CD4-positive, alpha-beta T cell (primary cell): ENCODE measurements around the gene CNTLN. TPM values are rescaled to one million over a fixed set of nuclear protein-coding genes. Genes with fewer than 3 reads are reported as not detected.

ENCODE experiments used
- ATAC-seq: fragments of 200-7000 bp; cut with Tn5 transposase; one replicate; pipeline ENCODE4 v1.10.0; 2022; ENCODE audit warnings: mild to moderate bottlenecking; ENCODE audit not compliant: poor library complexity
- CTCF ChIA-PET: fragments of 350-600 bp; sonication (Branson Sonifier 250); formaldehyde crosslinking; loops from one replicate; lab custom pipeline; 2021; ENCODE audit warnings: antibody characterized with exemption, inconsistent platforms; lab: Charles Lee
- POLR2A ChIA-PET: fragments of 350-600 bp; sonication (Branson Sonifier 250); formaldehyde crosslinking; loops from one replicate; lab custom pipeline; 2021; ENCODE audit warnings: antibody characterized with exemption, inconsistent platforms; lab: Charles Lee
- DNase-seq, 14 experiments: peaks; one replicate each; pipeline ENCODE4 v3.0.0-alpha.2; 2013 to 2020; ENCODE audit warnings: mixed read lengths in 2 of 14
- H3K27ac ChIP-seq, 2 donors: one replicate each; pipeline versions ENCODE4 v1.5.1 to v1.7.0; 2013; ENCODE audit warnings: low read length in 2 of 2, low read depth in 1 of 2, mild to moderate bottlenecking in 1 of 2
- H3K27me3 ChIP-seq, 2 experiments: 1 replicate in 1 of 2; 2 replicates in 1 of 2; pipeline versions ENCODE4 v1.6.1 to v1.7.0; 2013; ENCODE audit warnings: low read length in 2 of 2, control low read depth in 1 of 2, mild to moderate bottlenecking in 1 of 2, moderate library complexity in 1 of 2; ENCODE audit not compliant: insufficient read depth in 2 of 2, control insufficient read depth in 1 of 2
- H3K36me3 ChIP-seq: one replicate; pipeline ENCODE4 v1.6.1; 2013; ENCODE audit warnings: low read length, control low read depth; ENCODE audit not compliant: insufficient read depth
- H3K4me1 ChIP-seq: one replicate; pipeline ENCODE4 v1.6.1; 2013; ENCODE audit warnings: low read length, control low read depth; ENCODE audit not compliant: insufficient read depth
- H3K4me3 ChIP-seq: one replicate; pipeline ENCODE4 v1.5.1; 2013; ENCODE audit warnings: mild to moderate bottlenecking, low read length, moderate library complexity
- H3K9me3 ChIP-seq, 2 experiments: 1 replicate in 1 of 2; 2 replicates in 1 of 2; pipeline versions ENCODE4 v1.6.1 to v1.7.0; 2013; ENCODE audit warnings: low read length in 2 of 2, mild to moderate bottlenecking in 2 of 2, control low read depth in 1 of 2, moderate library complexity in 1 of 2; ENCODE audit not compliant: control insufficient read depth in 1 of 2, insufficient read depth in 1 of 2
- H3K27ac Mint-ChIP-seq: one replicate; pipeline ENCODE4 v1.8.0; 2020; ENCODE audit warnings: mixed read lengths
- H3K27me3 Mint-ChIP-seq: one replicate; pipeline ENCODE4 v1.8.0; 2021; ENCODE audit warnings: mixed read lengths
- H3K36me3 Mint-ChIP-seq: one replicate; pipeline ENCODE4 v1.8.0; 2021; ENCODE audit warnings: low read depth, mixed read lengths
- H3K4me1 Mint-ChIP-seq: one replicate; pipeline ENCODE4 v1.8.0; 2021; ENCODE audit warnings: low read depth, mixed read lengths
- H3K4me3 Mint-ChIP-seq: one replicate; pipeline ENCODE4 v1.8.0; 2020; ENCODE audit warnings: mild to moderate bottlenecking, mixed read lengths
- H3K9me3 Mint-ChIP-seq: one replicate; pipeline ENCODE4 v1.8.0; 2020; ENCODE audit warnings: mixed read lengths
- CTCF ChIP-seq: fragments of 200-600 bp; IDR thresholded peaks from one replicate; pipeline ENCODE4 v1.8.0; 2022; ENCODE audit warnings: antibody characterized with exemption, mild to moderate bottlenecking
- intact Hi-C, 2 experiments: fragments of 100-400 bp; cut with DNase I in 1 of 2; cut with micrococcal nuclease in 1 of 2; formaldehyde crosslinking; loops; one replicate each; pipeline versions ENCODE4 v1.15.1 to v1.9.0; 2023 to 2025; cut with DNase I, micrococcal nuclease
- total RNA-seq, 174 experiments: library from RNA in 2 of 174; stranded (reverse) in 2 of 174; gene quantifications; one replicate each; pipeline ENCODE4 v1.2.3 and lab custom pipeline; 2021 to 2026

CNTLN gene
- total RNA-seq, 2 experiments from 2014 or later = 0.25 to 0.28 TPM

- Mint-ChIP-seq H3K4me3 (no peak overlapping the region), H3K36me3 (no peaks in the 10 kb centered on the region), H3K27ac (no peak overlapping the region), H3K9me3 (no peaks in the 10 kb centered on the region), H3K27me3 (no peaks in the 10 kb centered on the region), H3K4me1 (no peaks in the 10 kb centered on the region)
- ChIA-PET CTCF (no interaction called here), POLR2A (no interaction called here)
- ATAC-seq = no peak
- peaks cover 4 to 9% of the 10 kb centered on the region in 2 experiments for H3K9me3 ChIP-seq
- H3K36me3 ChIP-seq = no peaks in the 10 kb centered on the region
- H3K4me1 ChIP-seq = no peaks in the 10 kb centered on the region
- intact Hi-C loops = no loop called here
- H3K27ac ChIP-seq = no peak overlapping the region
- TF ChIP-seq CTCF = no peak
- H3K4me3 ChIP-seq = no peak overlapping the region
- H3K27me3 ChIP-seq = no peaks in the 10 kb centered on the region
- no peak for DNase-seq
Measured at GRCh38 chr9:17219261-17219660, 84.4 kb downstream of the CNTLN start.

DNA sequence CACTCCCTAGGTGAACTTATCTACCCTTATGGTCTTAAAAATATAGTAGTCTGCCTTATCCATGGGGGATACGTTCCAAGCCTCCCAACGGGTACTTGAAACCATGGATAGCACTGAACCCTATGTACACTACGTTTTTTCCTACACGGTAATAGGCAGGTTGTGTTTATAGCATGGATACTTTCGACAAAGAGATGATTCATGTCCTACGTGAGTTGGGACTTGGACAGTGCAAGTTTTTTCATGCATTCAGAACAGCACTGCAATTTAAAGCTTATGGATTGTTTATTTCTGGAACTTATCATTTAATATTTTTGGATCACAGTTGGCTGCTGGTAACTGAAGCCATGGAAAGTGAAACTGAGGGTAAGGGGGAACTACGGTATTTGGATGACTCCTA is 88.1 kb downstream of the CNTLN start:
- no peak for TF ChIP-seq CTCF
- H3K4me1 ChIP-seq = no peaks in the 10 kb centered on the region
- ChIA-PET CTCF (no interaction called here), POLR2A (no interaction called here)
- no peak overlapping the region for H3K4me3 Mint-ChIP-seq
- no peaks in the 10 kb centered on the region for H3K27me3 Mint-ChIP-seq
- no peak overlapping the region for H3K4me3 ChIP-seq
- intact Hi-C loops = no loop called here
- no peaks in the 10 kb centered on the region for H3K36me3 ChIP-seq
- no peaks in the 10 kb centered on the region for H3K27me3 ChIP-seq
- ATAC-seq (no peak), DNase-seq (no peak)
- no peaks in the 10 kb centered on the region for H3K9me3 Mint-ChIP-seq
- H3K36me3 Mint-ChIP-seq = no peaks in the 10 kb centered on the region
- no peaks in the 10 kb centered on the region for H3K4me1 Mint-ChIP-seq
- H3K27ac Mint-ChIP-seq = no peak overlapping the region
- H3K9me3 ChIP-seq = no peaks in the 10 kb centered on the region
- H3K27ac ChIP-seq = no peak overlapping the region

DNA sequence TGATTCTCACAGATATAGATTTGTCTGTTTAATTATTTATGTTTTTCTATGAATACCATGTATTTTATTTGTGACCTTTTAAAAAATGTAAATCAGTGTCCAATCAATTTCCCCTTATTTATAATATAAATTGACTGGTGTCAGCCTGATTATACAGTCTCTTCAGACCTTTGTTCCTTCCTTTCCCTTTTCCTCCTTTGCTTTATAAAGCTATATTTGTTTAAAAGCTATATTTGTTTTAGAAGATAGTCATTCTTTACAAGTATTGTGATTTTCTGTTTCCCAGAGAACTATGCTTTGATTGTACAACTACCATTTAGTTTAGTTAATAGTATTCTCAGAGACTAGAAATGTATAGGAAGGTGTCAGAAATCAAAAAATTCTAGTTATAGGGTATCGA is 90.6 kb downstream of the CNTLN start:
- ATAC-seq = no peak
- ChIA-PET POLR2A (no interaction called here), CTCF (no interaction called here)
- intact Hi-C loops = no loop called here
- Histone ChIP-seq H3K9me3 (no peaks in the 10 kb centered on the region), H3K4me3 (no peak overlapping the region), H3K36me3 (no peaks in the 10 kb centered on the region), H3K27ac (no peak overlapping the region), H3K4me1 (no peaks in the 10 kb centered on the region), H3K27me3 (no peaks in the 10 kb centered on the region)
- Mint-ChIP-seq H3K9me3 (peaks cover 3% of the 10 kb centered on the region), H3K36me3 (no peaks in the 10 kb centered on the region), H3K27me3 (no peaks in the 10 kb centered on the region), H3K4me1 (no peaks in the 10 kb centered on the region), H3K27ac (no peak overlapping the region), H3K4me3 (no peak overlapping the region)
- no peak for TF ChIP-seq CTCF
- DNase-seq = no peak
